ENCODE data around the gene RGS13.

DNA sequence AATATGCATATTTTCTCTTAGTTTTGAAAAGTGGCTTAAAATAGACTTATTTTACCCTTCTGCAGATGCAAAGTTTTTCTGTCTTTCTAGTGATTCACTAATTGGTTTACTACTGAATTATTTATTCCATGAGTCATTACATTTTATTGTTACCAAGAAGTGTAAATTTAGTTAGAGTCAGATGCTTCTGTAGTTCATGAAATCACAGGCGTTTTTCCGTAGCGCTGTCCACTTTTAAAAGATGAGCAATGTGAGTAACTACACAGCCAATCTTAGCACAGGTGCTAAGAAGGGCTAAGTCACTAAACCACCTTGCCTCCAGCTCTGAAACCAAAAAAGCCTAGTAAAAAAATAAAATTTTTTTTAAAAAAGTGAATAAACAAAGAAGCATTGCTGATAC lies 24.7 kb downstream of the RGS13 start:
- TF ChIP-seq, protein P1, sequence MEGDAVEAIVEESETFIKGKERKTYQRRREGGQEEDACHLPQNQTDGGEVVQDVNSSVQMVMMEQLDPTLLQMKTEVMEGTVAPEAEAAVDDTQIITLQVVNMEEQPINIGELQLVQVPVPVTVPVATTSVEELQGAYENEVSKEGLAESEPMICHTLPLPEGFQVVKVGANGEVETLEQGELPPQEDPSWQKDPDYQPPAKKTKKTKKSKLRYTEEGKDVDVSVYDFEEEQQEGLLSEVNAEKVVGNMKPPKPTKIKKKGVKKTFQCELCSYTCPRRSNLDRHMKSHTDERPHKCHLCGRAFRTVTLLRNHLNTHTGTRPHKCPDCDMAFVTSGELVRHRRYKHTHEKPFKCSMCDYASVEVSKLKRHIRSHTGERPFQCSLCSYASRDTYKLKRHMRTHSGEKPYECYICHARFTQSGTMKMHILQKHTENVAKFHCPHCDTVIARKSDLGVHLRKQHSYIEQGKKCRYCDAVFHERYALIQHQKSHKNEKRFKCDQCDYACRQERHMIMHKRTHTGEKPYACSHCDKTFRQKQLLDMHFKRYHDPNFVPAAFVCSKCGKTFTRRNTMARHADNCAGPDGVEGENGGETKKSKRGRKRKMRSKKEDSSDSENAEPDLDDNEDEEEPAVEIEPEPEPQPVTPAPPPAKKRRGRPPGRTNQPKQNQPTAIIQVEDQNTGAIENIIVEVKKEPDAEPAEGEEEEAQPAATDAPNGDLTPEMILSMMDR (conservative IDR thresholded peaks at IDR 0.05 in 1 of 2, IDR thresholded peaks at IDR 0.05 in 1 of 2; ENCODE audit: extremely low read depth in 1 of 2, insufficient read depth in 1 of 2, low read depth in 1 of 2, low read length in 2 of 2), result no peak
- TF ChIP-seq EZH2 (IDR thresholded peaks at IDR 0.05; ENCODE audit: borderline replicate concordance, low read length), result no peak

All from mammary epithelial cell (primary cell).